HT1080 (cell line): ENCODE results near the gene IL17RD. TPM values are rescaled to one million over a fixed set of nuclear protein-coding genes. Genes with fewer than 3 reads are reported as not detected.

Experiments used
- DNase-seq: peaks from one replicate; pipeline ENCODE4 v3.0.0-alpha.2; 2015; ENCODE audit warnings: low read depth
- polyA plus RNA-seq, 2 experiments: library from polyadenylated mRNA; depleted of rRNA; stranded (reverse); fragments of >200 nt; gene quantifications; 2 replicates each; pipeline ENCODE4 v1.2.3, GENCODE V29; 2015
- total RNA-seq: library from RNA; depleted of rRNA; stranded (reverse); fragments of >200 nt; shearing (Covaris generic); gene quantifications from 2 replicates; pipeline ENCODE4 v1.2.3, GENCODE V29; 2014; rRNA removed

IL17RD gene
- total RNA-seq, result 4.3 and 5.7 TPM in 2 replicates
- polyA plus RNA-seq (2015; cell fraction: cytosol; rRNA removed), result 2.7 and 3.6 TPM in 2 replicates
- polyA plus RNA-seq (2015; cell fraction: nucleus; rRNA removed), result 3.4 and 3.6 TPM in 2 replicates

GRCh38 chr3:57164657-57165573 lies at the start of gene IL17RD:
TSS of gene IL17RD (minus strand) at chr3:57165353. CDS start at chr3:57165286, 67 bp downstream.
- DNase-seq, result peak; percentile 21

GRCh38 chr3:57206423-57206822 lies 41.3 kb upstream of the IL17RD start:
- no peak for DNase-seq

- no peak for DNase-seq
Observed at GRCh38 chr3:57199895-57200297, 34.7 kb upstream of the IL17RD start, which contains the start of gene HESX1. TSS of gene HESX1 (minus strand) at chr3:57199978. CDS start at chr3:57199918, 60 bp downstream.

GRCh38 chr3:57194641-57195040 lies 29.5 kb upstream of the IL17RD start:
- DNase-seq, result no peak

GRCh38 chr3:57192028-57192427 lies 26.9 kb upstream of the IL17RD start:
- DNase-seq, result no peak

GRCh38 chr3:57184526-57184925 lies 19.4 kb upstream of the IL17RD start:
- no peak for DNase-seq

GRCh38 chr3:57179580-57180410 lies 14.6 kb upstream of the IL17RD start:
- peak; percentile 36 for DNase-seq

- DNase-seq, result no peak
Observed at GRCh38 chr3:57176045-57176444, 10.9 kb upstream of the IL17RD start.

GRCh38 chr3:57173687-57174086 lies 8.5 kb upstream of the IL17RD start:
- no peak for DNase-seq

- no peak for DNase-seq
Observed at GRCh38 chr3:57170946-57171345, 5.8 kb upstream of the IL17RD start.

GRCh38 chr3:57169872-57170623 lies 4.9 kb upstream of the IL17RD start:
- peak; percentile 68 for DNase-seq

GRCh38 chr3:57169108-57169507 lies 4.0 kb upstream of the IL17RD start:
- DNase-seq, result no peak

- DNase-seq, result no peak
Observed at GRCh38 chr3:57168151-57168550, 3.0 kb upstream of the IL17RD start.

- no peak for DNase-seq
Observed at GRCh38 chr3:57166660-57167059, 1.5 kb upstream of the IL17RD start.

GRCh38 chr3:57165641-57166040 lies 488 bp upstream of the IL17RD start:
- DNase-seq, result no peak

GRCh38 chr3:57164217-57164656 lies 916 bp downstream of the IL17RD start:
- no peak for DNase-seq

- no peak for DNase-seq
Observed at GRCh38 chr3:57163751-57164150, 1.4 kb downstream of the IL17RD start.

GRCh38 chr3:57161915-57162314 lies 3.2 kb downstream of the IL17RD start:
- DNase-seq, result no peak

- no peak for DNase-seq
Observed at GRCh38 chr3:57160765-57161538, 4.2 kb downstream of the IL17RD start.

- DNase-seq, result no peak
Observed at GRCh38 chr3:57160076-57160764, 4.9 kb downstream of the IL17RD start.
